Measurements from ENCODE around the gene ARPP21.

The ARPP21 gene

GRCh38 chr3:35739181-35739809 lies 100.0 kb downstream of the ARPP21 start:
- DNase-seq, result no peak

- no peak for DNase-seq
Observed at GRCh38 chr3:35739964-35740527, 100.7 kb downstream of the ARPP21 start.

- no peak for DNase-seq
Observed at GRCh38 chr3:35743218-35743617, 103.9 kb downstream of the ARPP21 start.

GRCh38 chr3:35744419-35744818 lies 105.1 kb downstream of the ARPP21 start:
- DNase-seq, result no peak

GRCh38 chr3:35745351-35745750 lies 106.0 kb downstream of the ARPP21 start:
- DNase-seq, result no peak

GRCh38 chr3:35745802-35746484 lies 106.6 kb downstream of the ARPP21 start:
- DNase-seq, result no peak

- no peak for DNase-seq
Observed at GRCh38 chr3:35746492-35746891, 107.2 kb downstream of the ARPP21 start.

- no peak for DNase-seq
Observed at GRCh38 chr3:35748144-35748543, 108.8 kb downstream of the ARPP21 start.

- DNase-seq, result no peak
Observed at GRCh38 chr3:35751207-35751606, 111.9 kb downstream of the ARPP21 start.

- no peak for DNase-seq
Observed at GRCh38 chr3:35757991-35758757, 118.8 kb downstream of the ARPP21 start.

- DNase-seq, result no peak
Observed at GRCh38 chr3:35760146-35760545, 120.8 kb downstream of the ARPP21 start.

- no peak for DNase-seq
Observed at GRCh38 chr3:35761311-35761710, 122.0 kb downstream of the ARPP21 start.

- no peak for DNase-seq
Observed at GRCh38 chr3:35772381-35773015, 133.2 kb downstream of the ARPP21 start.

GRCh38 chr3:35773417-35773816 lies 134.1 kb downstream of the ARPP21 start:
- DNase-seq, result no peak

GRCh38 chr3:35776346-35776745 lies 137.0 kb downstream of the ARPP21 start:
- no peak for DNase-seq

- DNase-seq, result no peak
Observed at GRCh38 chr3:35777065-35777464, 137.7 kb downstream of the ARPP21 start.

- no peak for DNase-seq
Observed at GRCh38 chr3:35777563-35778554, 138.5 kb downstream of the ARPP21 start.

- DNase-seq, result no peak
Observed at GRCh38 chr3:35779611-35780010, 140.3 kb downstream of the ARPP21 start.

GRCh38 chr3:35780800-35781199 lies 141.5 kb downstream of the ARPP21 start:
- no peak for DNase-seq

GRCh38 chr3:35781558-35781957 lies 142.2 kb downstream of the ARPP21 start:
- DNase-seq, result no peak

GRCh38 chr3:35782355-35782754 lies 143.0 kb downstream of the ARPP21 start:
- no peak for DNase-seq

GRCh38 chr3:35784169-35784568 lies 144.8 kb downstream of the ARPP21 start:
- no peak for DNase-seq

Data from GDM1 (cell line).